ENCODE data around the gene ZSCAN23. TPM values are rescaled to one million over a fixed set of nuclear protein-coding genes. Genes with fewer than 3 reads are reported as not detected.

ZSCAN23 gene
- total and polyA plus RNA-seq, 2 donors (not counting 3 experiments of a cell fraction or from before 2014, with no cell fraction given), result 0.28 to 1.6 TPM

GRCh38 chr6:28413681-28414080, 29.6 kb downstream of the ZSCAN23 start:
- POLR2A ChIA-PET, result no interaction called here
- Histone ChIP-seq H3K9ac (replicated peaks; ENCODE audit: extremely low read depth, insufficient read depth, low read length) (no peak overlapping the region), H3K4me1 (ENCODE audit: control insufficient read depth, extremely low read depth, insufficient read depth, low read length) (no peaks in the 10 kb centered on the region), H2AFZ (ENCODE audit: low read depth, low read length) (no peak overlapping the region), H3K9me3 (replicated peaks; ENCODE audit: control insufficient read depth, insufficient read depth, low read length) (no peaks in the 10 kb centered on the region), H3K4me2 (ENCODE audit: insufficient read depth, low read length) (no peak overlapping the region), H3K9me1 (replicated peaks; ENCODE audit: control insufficient read depth, extremely low read depth, insufficient read depth, low read length) (no peaks in the 10 kb centered on the region), H4K20me1 (replicated peaks; ENCODE audit: control insufficient read depth, extremely low read depth, insufficient read depth, low read length) (no peaks in the 10 kb centered on the region), H3K79me2 (ENCODE audit: control insufficient read depth, insufficient read depth, low read length) (no peaks in the 10 kb centered on the region), H3K4me3 (replicated peaks in 1 of 3; ENCODE audit: insufficient read depth in 1 of 3, low read depth in 1 of 3, low read length in 3 of 3) (no peak overlapping the region), H3K27me3 (ENCODE audit: control insufficient read depth in 2 of 2, insufficient read depth in 2 of 2, low read length in 2 of 2) (peaks cover 4% of the 10 kb centered on the region in 2 experiments), H3K36me3 (ENCODE audit: control insufficient read depth in 2 of 2, extremely low read depth in 1 of 2, insufficient read depth in 2 of 2, low read length in 2 of 2) (no peaks in the 10 kb centered on the region), H3K27ac (ENCODE audit: insufficient read depth, low read depth, low read length) (no peak overlapping the region)
- FAIRE-seq (no peak), DNase-seq (ENCODE audit: low read depth, low spot score) (no peak)
- no peak for TF ChIP-seq CTCF (IDR thresholded peaks at IDR 0.05; ENCODE audit: extremely low read depth in 1 of 2, insufficient read depth in 1 of 2, low read depth in 1 of 2, low read length in 2 of 2)
- TF ChIP-seq JUN (IDR thresholded peaks at IDR 0.05; ENCODE audit: borderline replicate concordance, insufficient read depth, insufficient read length, low read depth), result no peak
- no peak for TF ChIP-seq POLR2AphosphoS5 (IDR thresholded peaks at IDR 0.05; ENCODE audit: insufficient read depth, low read depth, low read length)
- TF ChIP-seq FOS (IDR thresholded peaks at IDR 0.05; ENCODE audit: borderline replicate concordance, insufficient read depth, low read length), result no peak
- TF ChIP-seq POLR2A (IDR thresholded peaks at IDR 0.05; ENCODE audit: low read depth, low read length), result no peak
- no peak for TF ChIP-seq MYC (IDR thresholded peaks at IDR 0.05; ENCODE audit: low read depth, low read length)
- no peak for TF ChIP-seq GATA2 (IDR thresholded peaks at IDR 0.05; ENCODE audit: insufficient read depth, insufficient read length, low read depth, low read length)
- TF ChIP-seq MAX (IDR thresholded peaks at IDR 0.05; ENCODE audit: insufficient read depth, insufficient read length), result no peak
- TF ChIP-seq EZH2 (IDR thresholded peaks at IDR 0.05; ENCODE audit: borderline replicate concordance, low read depth, low read length, severe bottlenecking), result no peak
- BruUV-seq (replicated peaks), result no TSS peak
- intact Hi-C loops (cut with micrococcal nuclease), result no loop called here
- dilution Hi-C loops (cut with MboI; ENCODE audit: extremely low pct_ligation_motif_present, low sequenced_read_pairs), result no loop called here
- CTCF ChIA-PET, result no interaction called here

Measured in endothelial cell of umbilical vein (primary cell).